Activated naive CD8-positive, alpha-beta T cell treated with anti-CD3 and anti-CD28 coated beads, Interleukin-2, amount 50 U/mL, for 24 hours (primary cell): ENCODE measurements around the gene FAM171A1.

Source experiments
- ATAC-seq: fragments of 150-1000 bp; cut with Tn5 transposase; one replicate; pipeline ENCODE4 v1.10.0; 2021
- DNase-seq: peaks from one replicate; pipeline ENCODE4 v3.0.0; 2021
- H3K27ac Mint-ChIP-seq: one replicate; pipeline ENCODE4 v1.8.0; 2021; ENCODE audit warnings: mild to moderate bottlenecking, mixed read lengths
- H3K27me3 Mint-ChIP-seq: one replicate; pipeline ENCODE4 v1.8.0; 2021; ENCODE audit warnings: mixed read lengths
- H3K36me3 Mint-ChIP-seq: one replicate; pipeline ENCODE4 v1.8.0; 2021; ENCODE audit warnings: low read depth, mixed read lengths
- H3K4me1 Mint-ChIP-seq: one replicate; pipeline ENCODE4 v1.8.0; 2021; ENCODE audit warnings: mixed read lengths
- H3K4me3 Mint-ChIP-seq: one replicate; pipeline ENCODE4 v1.8.0; 2021; ENCODE audit warnings: mild to moderate bottlenecking, moderate library complexity, mixed read lengths
- H3K9me3 Mint-ChIP-seq: one replicate; pipeline ENCODE4 v1.8.0; 2021; ENCODE audit warnings: mixed read lengths

Gene FAM171A1

DNA sequence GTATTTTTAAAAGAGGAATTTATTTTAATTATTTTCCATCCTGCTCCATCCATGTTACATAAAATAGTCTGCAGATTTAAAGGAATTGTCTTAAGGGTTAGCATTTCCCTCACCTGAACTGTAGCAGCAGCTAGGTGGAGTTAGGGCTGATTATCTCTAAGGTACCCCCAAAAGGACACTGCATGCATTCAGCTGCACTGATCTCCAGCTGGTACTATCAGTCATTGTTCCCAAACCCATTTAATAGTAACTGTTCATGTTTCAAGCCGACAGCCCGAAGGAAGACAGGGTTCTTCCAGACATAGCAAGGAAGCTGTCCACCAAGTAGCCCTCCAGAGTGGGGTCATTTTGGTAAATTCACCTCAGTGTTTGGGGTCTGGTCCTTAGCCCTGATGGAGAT, 48.7 kb downstream of the FAM171A1 start:
- peaks cover 14% of the 10 kb centered on the region for H3K4me1 Mint-ChIP-seq

DNA sequence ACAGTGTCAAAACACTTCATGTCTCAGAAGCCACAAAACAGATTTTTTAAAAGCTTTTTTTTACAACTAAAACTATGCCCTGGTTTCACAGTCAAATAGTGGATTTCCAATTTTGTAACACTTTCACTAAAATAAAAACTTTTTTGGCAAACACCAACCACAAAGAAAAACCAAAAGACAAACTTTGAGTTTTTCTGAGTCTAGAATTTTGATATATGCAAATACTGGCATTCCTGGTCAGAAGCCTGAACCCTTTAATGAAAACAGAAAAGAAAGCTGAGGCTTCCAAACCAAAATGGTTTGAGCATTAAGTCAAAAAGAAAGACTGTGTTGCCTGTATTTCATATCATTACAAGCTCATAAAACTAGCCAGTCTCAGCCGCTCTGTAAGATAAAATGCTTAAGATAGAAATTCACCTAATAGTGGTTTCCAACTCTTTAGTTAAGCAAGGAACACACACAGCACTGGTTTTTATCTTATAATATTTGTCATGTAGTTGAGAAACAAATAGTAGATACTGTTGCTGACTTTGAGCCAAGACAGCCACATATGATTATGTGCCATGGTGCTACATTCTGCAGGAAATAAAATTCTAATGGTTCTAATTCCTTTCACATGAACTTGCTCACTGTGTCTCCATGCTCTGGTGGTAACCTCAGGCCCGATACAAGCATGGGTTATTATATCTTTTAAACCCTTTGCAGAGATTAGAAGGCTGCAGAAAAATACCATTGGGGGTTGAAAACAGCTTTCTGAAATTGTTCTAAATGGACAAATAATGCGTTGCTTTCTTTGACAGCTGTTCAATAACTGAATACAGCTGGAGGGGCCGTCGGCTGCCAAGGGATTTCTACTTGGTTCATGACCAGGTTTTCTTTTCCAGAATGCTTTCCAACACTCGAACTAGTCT, 49.4 kb downstream of the FAM171A1 start:
- Mint-ChIP-seq H3K27ac (no peak overlapping the region), H3K9me3 (peaks cover 4% of the 10 kb centered on the region), H3K4me1 (peaks cover 14% of the 10 kb centered on the region), H3K27me3 (no peaks in the 10 kb centered on the region), H3K36me3 (no peaks in the 10 kb centered on the region), H3K4me3 (no peak overlapping the region)
- DNase-seq (no peak), ATAC-seq (no peak)

More for the DNA sequence above, 48.7 kb downstream of the FAM171A1 start:
- Mint-ChIP-seq H3K9me3 (peaks cover 4% of the 10 kb centered on the region), H3K27ac (no peak overlapping the region), H3K27me3 (no peaks in the 10 kb centered on the region), H3K4me3 (no peak overlapping the region), H3K36me3 (no peaks in the 10 kb centered on the region)
- no peak for ATAC-seq
- no peak for DNase-seq

- no peak for ATAC-seq
Measured at GRCh38 chr10:15320522-15321203, 50.4 kb downstream of the FAM171A1 start.

DNA sequence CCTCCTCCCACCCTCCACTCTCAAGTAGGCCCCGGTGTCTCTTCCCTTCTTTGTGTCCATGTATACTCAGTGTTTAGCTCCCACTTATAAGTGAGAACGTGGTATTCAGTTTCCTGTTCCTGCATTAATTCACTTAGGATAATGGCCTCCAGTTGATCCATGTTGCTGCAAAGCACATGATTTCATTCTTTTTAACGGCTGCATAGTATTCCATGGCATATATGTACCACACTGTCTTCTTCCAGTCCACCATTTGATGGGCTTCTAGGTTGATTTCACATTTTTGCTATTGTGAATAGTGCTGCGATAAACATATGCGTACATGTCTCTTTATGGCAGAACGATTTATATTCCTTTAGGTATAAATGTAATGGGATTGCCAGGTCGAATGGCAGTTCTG, 51.0 kb downstream of the FAM171A1 start:
- ATAC-seq: no peak
- H3K36me3 Mint-ChIP-seq: no peaks in the 10 kb centered on the region
- peaks cover 4% of the 10 kb centered on the region for H3K9me3 Mint-ChIP-seq
- no peaks in the 10 kb centered on the region for H3K27me3 Mint-ChIP-seq
- no peak for DNase-seq
- no peak overlapping the region for H3K4me3 Mint-ChIP-seq
- H3K27ac Mint-ChIP-seq: no peak overlapping the region
- H3K4me1 Mint-ChIP-seq: peaks cover 6% of the 10 kb centered on the region

More at GRCh38 chr10:15320522-15321203, 50.4 kb downstream of the FAM171A1 start:
- DNase-seq: no peak
- no peak overlapping the region for H3K27ac Mint-ChIP-seq
- H3K27me3 Mint-ChIP-seq: no peaks in the 10 kb centered on the region
- H3K4me1 Mint-ChIP-seq: peaks cover 9% of the 10 kb centered on the region
- peaks cover 4% of the 10 kb centered on the region for H3K9me3 Mint-ChIP-seq
- no peaks in the 10 kb centered on the region for H3K36me3 Mint-ChIP-seq
- H3K4me3 Mint-ChIP-seq: no peak overlapping the region

- H3K4me3 Mint-ChIP-seq: no peak overlapping the region
- no peaks in the 10 kb centered on the region for H3K27me3 Mint-ChIP-seq
- H3K9me3 Mint-ChIP-seq: peaks cover 4% of the 10 kb centered on the region
- no peak overlapping the region for H3K27ac Mint-ChIP-seq
- H3K36me3 Mint-ChIP-seq: no peaks in the 10 kb centered on the region
- H3K4me1 Mint-ChIP-seq: no peaks in the 10 kb centered on the region
- ATAC-seq (no peak), DNase-seq (no peak)
Measured at GRCh38 chr10:15316871-15317464, 54.1 kb downstream of the FAM171A1 start.

DNA sequence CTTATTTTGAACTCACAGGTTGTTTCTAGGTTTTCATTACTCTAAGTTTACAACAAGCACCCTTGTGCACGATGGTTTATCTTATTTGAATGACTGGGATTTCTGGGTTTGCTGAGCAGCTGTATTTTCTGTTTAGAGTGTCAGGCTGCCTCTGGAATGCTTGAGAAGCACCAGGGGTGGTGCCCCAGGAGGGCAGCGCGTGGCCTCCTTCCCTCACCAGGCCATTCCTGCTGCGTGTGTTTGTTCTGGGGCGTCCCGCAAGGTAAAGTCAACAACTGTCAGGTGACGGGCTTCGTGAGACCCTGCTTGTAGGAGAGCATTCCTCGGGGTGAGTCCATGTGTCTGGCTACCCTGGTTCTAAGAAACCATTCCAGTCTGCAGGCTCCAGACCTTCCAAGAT, 54.9 kb downstream of the FAM171A1 start:
- Mint-ChIP-seq H3K27ac (no peak overlapping the region), H3K9me3 (peaks cover 4% of the 10 kb centered on the region), H3K36me3 (no peaks in the 10 kb centered on the region), H3K4me1 (no peaks in the 10 kb centered on the region), H3K27me3 (no peaks in the 10 kb centered on the region), H3K4me3 (no peak overlapping the region)
- ATAC-seq: no peak
- no peak for DNase-seq

DNA sequence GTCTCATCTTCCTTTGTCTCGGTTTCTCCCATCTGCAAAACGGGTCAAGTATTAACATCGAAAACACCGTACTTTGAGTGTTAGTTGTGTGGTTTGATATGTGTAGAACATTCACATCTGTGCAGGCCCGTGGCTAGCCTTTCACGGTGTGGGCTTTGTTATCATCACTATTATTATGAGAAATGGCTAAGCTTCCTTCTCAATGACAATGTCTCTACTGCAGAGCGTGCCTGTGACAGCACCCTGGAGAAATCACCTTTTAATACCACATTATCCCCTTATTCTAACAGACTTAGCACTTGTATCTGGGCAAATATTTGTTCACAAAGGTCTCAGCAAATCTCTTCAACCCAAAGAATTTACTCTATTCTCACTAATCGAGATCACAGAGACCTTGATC, 55.8 kb downstream of the FAM171A1 start:
- Mint-ChIP-seq H3K4me3 (no peak overlapping the region), H3K27me3 (no peaks in the 10 kb centered on the region), H3K36me3 (no peaks in the 10 kb centered on the region), H3K4me1 (no peaks in the 10 kb centered on the region), H3K27ac (no peak overlapping the region), H3K9me3 (peaks cover 4% of the 10 kb centered on the region)
- no peak for ATAC-seq
- no peak for DNase-seq

- DNase-seq (no peak), ATAC-seq (no peak)
- no peaks in the 10 kb centered on the region for H3K9me3 Mint-ChIP-seq
- H3K4me3 Mint-ChIP-seq: no peak overlapping the region
- H3K36me3 Mint-ChIP-seq: no peaks in the 10 kb centered on the region
- no peak overlapping the region for H3K27ac Mint-ChIP-seq
- H3K4me1 Mint-ChIP-seq: no peaks in the 10 kb centered on the region
- no peaks in the 10 kb centered on the region for H3K27me3 Mint-ChIP-seq
Measured at GRCh38 chr10:15314482-15315045, 56.5 kb downstream of the FAM171A1 start.

GRCh38 chr10:15313843-15314242, 57.2 kb downstream of the FAM171A1 start:
- Mint-ChIP-seq H3K27ac (no peak overlapping the region), H3K36me3 (no peaks in the 10 kb centered on the region), H3K9me3 (no peaks in the 10 kb centered on the region), H3K4me3 (no peak overlapping the region), H3K27me3 (no peaks in the 10 kb centered on the region), H3K4me1 (no peaks in the 10 kb centered on the region)
- no peak for DNase-seq
- no peak for ATAC-seq

- no peak overlapping the region for H3K4me3 Mint-ChIP-seq
- no peaks in the 10 kb centered on the region for H3K27me3 Mint-ChIP-seq
- H3K4me1 Mint-ChIP-seq: no peaks in the 10 kb centered on the region
- ATAC-seq (no peak), DNase-seq (no peak)
- H3K9me3 Mint-ChIP-seq: no peaks in the 10 kb centered on the region
- no peaks in the 10 kb centered on the region for H3K36me3 Mint-ChIP-seq
- no peak overlapping the region for H3K27ac Mint-ChIP-seq
Measured at GRCh38 chr10:15313047-15313446, 58.0 kb downstream of the FAM171A1 start.

DNA sequence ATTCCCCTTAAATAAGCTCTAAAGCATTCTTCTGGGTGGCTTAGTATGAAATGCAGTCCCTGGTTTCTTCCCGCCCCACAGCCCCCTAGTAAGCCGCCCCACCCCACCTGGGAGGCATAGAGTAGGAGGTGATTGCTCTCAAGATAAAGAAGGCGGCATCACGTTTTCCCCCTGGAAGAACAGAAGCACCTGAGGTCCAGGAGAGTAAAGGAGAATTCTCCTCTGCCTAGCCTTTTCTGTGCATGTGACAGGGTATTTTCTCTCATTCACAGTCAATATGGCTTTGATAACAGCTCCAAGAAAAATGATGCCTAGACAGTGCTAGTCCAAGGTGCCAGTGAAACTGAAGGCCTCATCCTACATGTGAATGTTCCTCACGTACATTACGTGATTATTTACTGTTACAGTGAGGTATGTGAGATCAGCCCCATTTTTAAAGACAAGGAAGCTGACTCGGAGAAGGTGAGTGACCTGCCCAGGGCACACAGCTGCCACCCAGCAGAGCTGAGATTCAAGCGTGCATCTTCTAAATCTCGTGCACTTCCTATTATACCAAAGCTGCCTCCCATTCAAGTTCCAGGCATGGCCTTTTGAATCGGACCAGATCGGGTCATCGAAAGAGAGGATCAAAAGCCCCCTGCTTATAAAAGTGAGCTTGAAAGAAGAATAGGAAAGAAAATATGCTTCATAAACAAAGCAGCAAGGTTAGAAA, 59.4 kb downstream of the FAM171A1 start:
- Mint-ChIP-seq H3K4me3 (no peak overlapping the region), H3K36me3 (no peaks in the 10 kb centered on the region), H3K27me3 (no peaks in the 10 kb centered on the region), H3K4me1 (no peaks in the 10 kb centered on the region), H3K9me3 (no peaks in the 10 kb centered on the region), H3K27ac (no peak overlapping the region)
- no peak for DNase-seq
- ATAC-seq: no peak

GRCh38 chr10:15310776-15311568, 60.1 kb downstream of the FAM171A1 start:
- no peak overlapping the region for H3K4me3 Mint-ChIP-seq

DNA sequence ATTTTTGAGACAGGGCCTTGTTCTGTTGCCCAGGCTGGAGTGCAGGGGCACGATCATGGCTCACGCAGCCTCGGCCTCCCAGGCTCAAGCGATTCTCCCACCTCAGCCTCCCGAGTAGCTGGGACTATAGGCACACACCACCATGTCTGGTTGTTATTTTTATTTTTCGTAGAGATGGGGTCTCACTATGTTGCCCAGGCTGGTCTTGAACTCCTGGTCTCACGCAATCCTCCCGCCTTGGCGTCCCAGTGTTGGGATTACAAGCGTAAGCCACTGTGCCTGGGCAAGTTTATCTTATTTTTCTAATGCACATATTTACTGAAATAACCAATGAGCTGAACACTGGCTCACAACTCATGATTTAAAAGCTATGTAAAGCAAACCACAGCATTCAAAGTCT, 61.9 kb downstream of the FAM171A1 start:
- Mint-ChIP-seq H3K4me3 (no peak overlapping the region), H3K9me3 (no peaks in the 10 kb centered on the region), H3K27me3 (no peaks in the 10 kb centered on the region), H3K27ac (no peak overlapping the region), H3K4me1 (no peaks in the 10 kb centered on the region), H3K36me3 (no peaks in the 10 kb centered on the region)
- DNase-seq (no peak), ATAC-seq (no peak)

More at GRCh38 chr10:15310776-15311568, 60.1 kb downstream of the FAM171A1 start:
- DNase-seq (no peak), ATAC-seq (no peak)
- Mint-ChIP-seq H3K27ac (no peak overlapping the region), H3K27me3 (no peaks in the 10 kb centered on the region), H3K9me3 (no peaks in the 10 kb centered on the region), H3K36me3 (no peaks in the 10 kb centered on the region), H3K4me1 (no peaks in the 10 kb centered on the region)
